Activated T-cell treated with anti-CD3 and anti-CD28 coated beads for 4 hours (primary cell): Measurements from ENCODE around the gene DRICH1.
"Not testable (repeated sequence)": the region's sequence is repeated elsewhere in the genome, so short reads cannot be mapped to it uniquely, and the experiment has no call there.

ENCODE experiments used
- DNase-seq: peaks from one replicate; pipeline ENCODE4 v3.0.0-alpha.2; 2020

The DRICH1 gene, protein sequence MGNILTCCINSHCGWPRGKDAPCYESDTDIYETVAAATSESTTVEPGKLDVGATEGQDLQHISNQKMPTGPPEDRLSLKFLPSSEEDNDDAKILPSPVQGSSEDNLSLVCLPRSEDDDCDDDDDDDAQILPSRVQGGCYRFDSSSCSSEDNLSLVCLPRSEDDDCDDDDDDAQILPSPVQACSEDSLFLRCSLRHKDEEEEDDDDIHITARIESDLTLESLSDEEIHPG

DNA sequence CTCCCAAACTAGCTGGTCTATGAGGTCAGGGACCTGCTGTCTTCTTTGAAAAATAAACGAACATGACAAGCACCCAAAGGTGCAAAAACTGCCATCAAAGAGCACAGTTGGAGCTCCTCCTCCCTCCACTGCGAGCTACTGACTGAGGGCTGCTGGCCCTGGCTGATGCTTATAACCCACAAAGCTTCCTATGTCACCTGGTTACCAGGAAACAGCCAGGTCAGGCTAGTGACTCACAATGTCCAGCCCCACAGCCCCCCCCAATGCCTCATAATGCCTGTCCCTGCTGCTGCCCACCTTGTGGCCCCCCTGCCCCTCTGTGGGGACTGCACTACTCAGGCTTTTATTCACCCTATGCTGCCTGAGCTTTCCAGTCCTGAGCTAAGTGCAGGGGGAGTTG is at the start of gene DRICH1:
DRICH1 (minus strand) TSS at position 144 of the 400 bp plus-strand sequence. CDS start 298 bp downstream, outside the sequence.
- DNase-seq: no peak

DNA sequence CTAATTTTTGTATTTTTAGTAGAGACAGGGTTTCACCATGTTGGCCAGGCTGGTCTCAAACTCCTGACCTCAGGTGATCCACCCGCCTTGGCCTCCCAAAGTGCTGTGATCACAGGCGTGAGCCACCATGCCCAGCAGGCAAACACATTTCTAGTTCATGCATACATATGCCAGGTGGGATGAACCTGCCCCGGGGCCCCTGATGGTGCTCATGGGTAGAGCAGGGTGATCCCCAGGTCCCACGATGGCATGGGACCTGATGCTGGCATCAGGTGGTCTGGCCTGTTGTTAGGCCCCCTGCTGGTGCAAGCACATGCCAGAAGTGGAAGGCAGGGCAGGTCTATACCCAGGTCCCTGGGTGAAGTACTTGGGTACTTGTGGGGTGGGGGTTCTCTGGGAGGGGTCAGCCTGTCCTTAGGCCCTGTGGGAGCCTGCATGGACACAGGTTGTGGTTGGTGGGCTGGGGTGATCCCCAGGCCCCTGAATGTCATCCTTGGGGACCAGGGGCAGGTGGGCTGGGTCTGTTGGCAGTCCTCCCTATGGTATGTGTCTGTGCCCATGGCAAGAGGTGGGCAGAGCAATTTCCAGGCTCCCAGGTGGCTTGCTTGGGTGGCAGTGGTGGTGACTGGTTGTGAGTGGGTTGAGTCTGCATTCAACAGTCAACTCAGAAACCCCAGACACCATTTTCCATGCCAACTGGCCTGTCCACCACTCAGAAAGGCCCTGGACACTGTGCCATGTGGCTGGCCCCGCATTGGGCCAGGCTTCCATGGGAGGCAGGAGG is 49.1 kb upstream of the DRICH1 start:
- DNase-seq: no peak

DNA sequence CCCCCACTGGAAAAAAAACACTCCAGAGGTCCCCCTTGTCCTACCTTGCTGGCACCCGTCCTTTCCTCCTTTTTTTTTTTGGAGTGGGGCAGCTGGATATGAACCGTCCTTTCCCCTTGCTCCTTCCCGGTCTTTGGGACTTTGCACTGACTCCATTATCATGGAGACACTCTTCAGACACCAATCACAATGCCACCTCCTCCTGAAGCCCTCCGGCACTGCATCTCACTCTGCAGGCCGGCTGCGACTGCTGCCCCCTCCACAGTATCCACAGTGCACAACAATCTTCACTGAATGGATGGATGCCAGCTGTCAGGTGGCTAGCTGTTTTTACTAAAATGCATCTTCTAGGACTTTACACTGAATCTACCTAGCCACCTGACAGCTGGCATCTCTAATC is 46.0 kb upstream of the DRICH1 start:
- DNase-seq: no peak

DNA sequence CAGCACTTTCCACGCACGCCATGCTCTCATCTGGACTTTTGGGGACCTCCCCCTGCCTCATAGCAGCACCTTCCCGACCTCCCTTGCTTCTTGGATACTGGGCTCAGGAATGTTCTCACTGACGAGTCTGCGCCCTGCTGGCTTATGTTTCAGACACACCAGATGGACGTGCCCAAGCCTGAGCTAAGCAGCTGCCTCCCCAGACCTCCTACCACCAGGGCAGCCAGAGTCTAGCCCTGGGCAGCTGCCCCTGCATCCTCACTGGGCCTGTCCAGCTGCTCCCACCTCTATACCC is 45.5 kb upstream of the DRICH1 start:
- no peak for DNase-seq

DNA sequence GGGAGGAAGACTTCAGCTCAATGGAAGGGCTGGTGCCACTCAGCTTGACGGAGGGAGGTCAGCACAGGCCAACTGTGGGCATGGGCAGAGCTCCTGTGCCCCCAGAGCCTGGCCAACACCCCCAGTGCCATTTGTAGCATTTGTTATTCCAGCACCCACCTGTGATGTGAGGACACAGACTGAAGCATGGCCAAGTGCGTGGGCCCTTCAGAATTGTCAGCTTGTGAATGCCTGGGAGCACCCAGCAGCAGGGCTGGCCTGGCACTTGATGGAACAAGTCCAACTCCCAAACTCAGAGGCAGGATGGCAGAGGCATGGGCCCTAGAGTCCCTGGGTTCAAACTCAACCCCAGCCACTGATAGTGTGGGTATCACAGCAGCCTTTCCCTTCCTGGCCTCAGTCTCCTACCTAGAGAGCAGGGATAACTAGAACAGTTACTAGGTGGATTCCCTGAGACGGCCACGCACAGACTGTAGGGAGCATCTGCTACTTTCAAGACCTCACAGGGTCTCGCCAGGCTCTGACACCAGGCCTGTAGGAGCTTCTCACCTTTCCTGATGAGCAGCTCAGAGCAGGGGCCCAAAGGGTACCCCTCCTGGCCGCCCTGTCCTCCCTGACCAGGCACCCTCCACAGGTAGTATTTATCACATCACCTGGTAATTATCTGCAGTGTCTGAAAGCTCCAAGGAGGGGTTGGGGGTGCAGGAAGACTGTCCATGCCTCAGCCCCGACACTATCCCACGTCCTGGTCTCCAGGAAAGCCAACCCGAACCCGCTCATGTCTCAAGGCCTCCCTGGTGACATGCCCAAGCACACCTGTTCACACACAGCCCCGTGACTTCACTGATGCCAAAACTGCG is 45.0 kb upstream of the DRICH1 start:
- DNase-seq: not testable (repeated sequence)

DNA sequence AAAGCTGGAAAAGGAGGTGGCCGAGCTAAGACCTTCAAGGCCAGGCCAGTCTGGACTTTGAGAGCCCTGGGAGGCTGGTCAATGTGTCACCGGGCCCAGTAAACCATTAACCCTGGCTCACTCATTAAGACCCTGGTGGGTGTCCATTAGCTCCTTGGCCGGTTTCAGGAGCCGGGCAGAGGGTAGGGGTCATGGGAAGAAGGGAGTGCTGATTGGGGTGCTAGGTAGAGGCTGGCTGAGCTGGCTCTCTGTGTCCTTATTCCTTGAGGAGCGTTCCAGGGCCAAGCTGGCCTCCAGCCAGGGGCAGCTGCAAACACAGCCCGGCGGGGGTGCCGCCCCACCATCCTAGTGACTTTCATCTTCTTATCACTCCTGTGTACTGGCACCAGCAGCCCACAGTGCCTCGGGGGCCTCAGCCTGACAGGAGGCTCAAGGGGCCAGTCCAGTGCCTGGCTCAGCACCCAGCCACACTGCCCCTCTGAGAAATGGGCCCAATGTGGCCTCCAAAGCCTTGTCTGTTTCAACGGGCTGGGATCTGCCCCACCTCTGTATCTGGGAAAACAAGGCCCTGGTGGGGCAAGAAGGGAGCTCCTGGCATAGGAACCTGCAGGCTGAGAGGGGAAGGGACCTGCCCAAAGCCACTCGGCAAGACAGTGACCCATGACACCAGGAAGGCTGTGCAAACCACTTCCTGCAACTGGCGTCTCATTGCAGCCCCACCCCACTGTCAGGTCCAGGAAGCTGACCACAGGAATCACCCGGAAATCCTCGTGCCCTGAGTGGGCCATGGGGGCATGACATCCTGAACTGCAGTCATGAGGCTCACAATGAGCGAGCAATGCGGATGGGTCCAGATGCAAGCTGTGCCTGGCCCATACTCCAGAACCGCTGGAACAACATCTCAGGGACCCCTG is 43.6 kb upstream of the DRICH1 start:
- DNase-seq: no peak

DNA sequence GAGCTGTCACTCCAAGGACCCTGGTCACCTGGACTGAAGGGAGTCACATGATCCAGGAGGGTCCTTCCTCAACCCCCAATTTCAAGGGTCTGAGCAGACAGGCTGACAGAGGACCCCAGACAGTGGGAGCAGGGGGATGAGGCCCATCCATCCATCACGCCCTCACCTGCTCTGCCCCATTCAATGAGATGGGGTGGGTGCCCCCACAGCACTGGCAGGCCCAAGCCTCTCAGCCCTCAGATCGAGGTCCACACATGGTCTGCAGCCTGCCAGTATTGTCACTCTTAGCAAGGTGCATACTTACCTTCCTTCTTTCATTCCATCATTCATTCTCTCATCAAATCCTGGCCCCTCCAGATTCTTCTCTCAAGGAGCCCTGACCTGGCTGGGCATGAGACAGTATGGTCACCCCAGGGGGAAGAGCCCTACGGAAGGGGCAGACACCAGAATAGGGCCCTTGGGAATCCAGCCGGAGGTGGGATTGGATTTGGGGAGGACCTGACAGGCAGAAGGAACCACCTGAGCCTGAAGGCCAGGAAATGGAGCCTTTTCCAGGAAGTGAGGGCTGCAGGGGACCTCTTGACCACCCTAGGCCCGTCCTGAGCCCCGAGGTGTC is 42.9 kb upstream of the DRICH1 start:
- DNase-seq: not testable (repeated sequence)

DNA sequence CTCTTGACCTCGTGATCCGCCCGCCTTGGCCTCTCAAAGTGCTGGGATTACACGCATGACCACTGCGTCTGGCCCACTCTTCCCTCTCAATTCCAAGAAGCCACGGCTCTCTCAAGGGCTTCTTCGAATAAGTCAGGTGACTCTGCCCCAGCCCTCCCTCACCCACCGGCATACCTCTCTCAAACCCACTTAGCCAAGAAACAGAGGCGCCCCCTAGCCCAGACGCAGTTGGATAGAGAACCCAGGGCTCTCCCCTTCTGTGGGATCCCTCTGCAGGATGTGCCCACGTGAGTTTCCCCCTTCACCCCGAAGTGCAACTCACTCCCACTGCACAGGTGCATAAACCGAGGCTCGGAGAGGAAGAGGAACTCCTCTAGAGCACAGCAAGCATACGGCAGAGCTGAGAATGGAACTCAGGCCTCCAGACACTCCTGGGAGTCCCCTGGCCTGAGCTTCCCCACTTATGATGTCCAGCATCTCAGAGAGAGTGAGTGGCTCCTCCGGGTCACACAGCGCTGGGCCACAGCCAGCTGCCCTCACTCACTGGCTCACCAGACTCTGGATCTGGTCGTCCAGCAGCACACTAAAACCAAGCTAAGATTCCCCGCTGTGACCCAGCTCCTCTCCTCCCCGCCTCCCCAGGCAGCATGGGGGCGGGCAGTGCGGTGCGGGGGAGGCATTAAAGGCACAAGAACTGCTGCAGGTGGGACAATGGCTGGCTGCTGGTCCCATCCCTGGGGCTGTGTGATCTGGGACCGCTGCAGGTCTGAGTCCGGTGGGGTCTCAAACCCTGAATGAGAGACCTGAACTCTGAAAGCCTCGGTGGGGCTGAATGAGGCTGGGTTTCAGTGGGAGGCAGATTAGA is 41.9 kb upstream of the DRICH1 start:
- no peak for DNase-seq

DNA sequence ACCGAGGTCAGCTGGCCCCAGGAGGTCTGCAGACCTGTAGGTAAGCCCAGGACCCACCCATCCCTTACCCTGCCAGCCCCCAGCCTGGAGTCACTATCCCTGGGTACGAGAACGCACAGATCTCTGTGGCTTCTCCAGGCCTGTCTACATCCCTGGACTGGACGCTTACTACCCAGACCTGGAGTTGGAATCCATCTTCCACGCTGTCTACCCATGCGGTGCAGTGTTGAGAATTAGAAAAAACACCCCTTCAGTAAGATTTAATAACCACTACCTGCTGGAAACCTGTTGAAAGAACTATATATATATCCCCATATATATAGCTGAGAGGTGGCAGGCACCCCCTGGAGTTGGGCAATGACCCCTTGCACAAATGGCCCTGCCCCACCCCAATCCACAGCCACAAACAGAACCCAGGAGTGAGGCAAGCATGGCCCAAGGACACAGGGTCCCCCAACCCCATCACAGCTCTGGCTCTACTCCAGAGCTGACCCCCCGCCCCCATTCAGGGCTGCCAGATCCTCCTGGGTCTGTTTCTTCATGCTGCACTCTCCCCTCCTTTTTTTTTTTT is 41.0 kb upstream of the DRICH1 start:
- DNase-seq: no peak

DNA sequence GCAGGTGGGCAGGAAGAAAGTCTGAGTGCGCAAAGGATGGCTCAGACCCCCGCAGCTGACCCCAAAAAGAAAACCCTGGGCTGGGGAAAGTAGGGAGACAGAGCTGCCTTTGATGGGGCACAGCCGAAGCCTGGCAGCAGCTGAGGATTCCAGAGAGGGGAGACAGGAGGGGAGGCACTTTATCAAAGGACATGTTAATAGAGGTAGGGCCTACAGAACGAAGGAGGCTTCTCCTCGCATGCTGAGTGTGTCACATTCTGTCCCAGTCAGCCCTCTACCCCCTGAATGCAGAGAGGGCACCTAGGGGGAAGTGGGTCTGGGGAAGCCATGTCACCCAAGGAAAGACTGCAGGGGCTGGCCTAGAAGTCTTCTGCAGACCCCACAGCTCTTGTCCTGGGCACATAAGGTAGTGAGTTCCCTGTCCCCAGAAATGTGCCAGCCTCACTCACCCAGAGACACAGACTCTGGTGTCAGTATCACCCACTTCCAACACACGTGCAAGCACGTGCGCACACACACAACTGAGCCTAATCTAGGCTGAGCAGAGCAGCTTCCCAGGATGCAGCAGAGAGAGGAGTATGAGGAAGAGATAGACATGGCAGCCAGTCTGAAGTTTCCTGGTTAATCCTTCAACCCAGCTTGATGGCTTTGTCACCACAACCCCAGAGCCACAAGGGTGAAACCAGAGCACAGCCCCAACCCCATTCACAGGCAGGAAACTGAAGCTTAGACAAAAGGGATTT is 40.4 kb upstream of the DRICH1 start:
- DNase-seq: not testable (repeated sequence)

DNA sequence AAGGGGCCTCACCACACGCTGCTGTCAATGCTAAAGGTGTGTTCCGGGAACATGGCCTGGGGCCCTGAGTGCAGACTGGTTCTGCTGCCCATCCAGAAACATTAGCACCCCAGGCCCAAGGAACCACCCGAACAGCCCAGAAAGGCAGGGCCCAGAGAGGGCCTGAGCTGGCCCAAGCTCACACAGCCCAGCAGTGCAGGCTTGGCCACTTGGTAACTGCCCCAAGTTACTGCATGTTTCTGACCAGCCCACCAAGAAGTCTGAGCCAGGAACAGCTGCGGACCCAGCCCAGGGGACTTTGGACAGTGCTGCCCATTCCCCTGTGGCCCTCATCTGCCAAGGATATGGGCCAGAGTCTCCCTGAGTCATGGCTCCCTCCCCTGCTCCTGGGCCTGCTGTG is 39.3 kb upstream of the DRICH1 start:
- not testable (repeated sequence) for DNase-seq

DNA sequence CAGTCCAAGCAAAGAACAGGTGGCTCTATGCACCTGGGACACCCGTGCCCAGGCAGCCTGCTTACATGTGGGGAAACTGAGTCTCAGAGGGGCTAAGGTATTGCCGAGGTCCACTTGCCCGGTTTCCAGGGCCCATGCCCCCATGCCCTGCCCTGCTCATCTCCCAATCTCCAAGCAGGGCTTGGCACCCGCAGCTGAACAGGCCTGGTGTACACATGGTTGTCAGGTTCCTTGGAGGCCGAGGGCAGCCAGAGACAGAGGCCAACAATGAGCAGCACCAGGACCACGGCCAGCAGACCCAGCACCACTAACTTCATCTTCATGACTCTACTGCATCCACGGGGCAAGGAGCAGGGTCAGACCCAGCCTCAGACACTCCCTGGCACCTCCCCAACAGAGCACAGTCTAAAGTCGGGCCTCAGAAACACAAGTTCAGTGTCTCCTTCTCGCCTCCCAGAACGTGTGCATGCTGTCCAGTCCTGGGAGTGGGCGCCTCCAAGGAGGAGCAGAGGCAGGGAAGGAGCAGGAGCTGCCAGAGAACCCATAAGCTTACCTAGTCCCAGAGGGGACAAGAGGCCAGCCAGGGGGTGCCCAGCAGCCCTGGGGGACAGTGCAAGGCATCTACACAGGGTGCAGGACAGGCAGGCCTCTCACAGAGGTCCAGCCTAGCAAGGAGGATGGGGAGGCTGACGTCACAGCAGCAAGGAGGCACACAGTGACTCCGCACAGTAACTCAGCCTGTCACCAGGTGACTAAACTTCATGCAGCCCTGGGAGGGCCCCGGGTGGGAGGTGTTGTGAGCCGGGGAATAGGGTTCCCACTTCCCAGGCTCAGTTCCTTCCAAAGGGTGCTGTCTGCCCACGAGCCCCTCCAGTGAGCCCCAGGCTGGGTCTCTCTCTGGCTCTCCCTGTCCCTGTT is 38.5 kb upstream of the DRICH1 start:
- no peak for DNase-seq

DNA sequence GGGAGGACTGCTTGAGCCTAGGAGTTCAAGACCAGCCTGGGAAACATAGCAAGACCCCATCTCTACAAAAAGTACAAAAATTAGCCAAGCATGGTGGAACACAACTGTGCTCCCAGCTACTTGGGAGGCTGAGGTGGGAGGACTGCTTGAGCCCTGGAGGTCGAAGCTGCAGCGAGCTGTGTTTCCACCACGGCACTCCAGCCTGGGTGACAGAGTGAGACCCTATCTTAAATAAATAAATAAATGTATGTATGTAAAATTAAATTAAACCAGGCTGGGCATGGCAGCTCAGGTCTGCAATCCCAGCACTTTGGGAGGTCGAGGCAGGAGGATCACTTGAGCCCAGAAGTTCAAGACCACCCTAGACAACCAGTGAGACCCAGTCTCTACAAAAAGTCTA is 28.3 kb upstream of the DRICH1 start:
- not testable (repeated sequence) for DNase-seq

DNA sequence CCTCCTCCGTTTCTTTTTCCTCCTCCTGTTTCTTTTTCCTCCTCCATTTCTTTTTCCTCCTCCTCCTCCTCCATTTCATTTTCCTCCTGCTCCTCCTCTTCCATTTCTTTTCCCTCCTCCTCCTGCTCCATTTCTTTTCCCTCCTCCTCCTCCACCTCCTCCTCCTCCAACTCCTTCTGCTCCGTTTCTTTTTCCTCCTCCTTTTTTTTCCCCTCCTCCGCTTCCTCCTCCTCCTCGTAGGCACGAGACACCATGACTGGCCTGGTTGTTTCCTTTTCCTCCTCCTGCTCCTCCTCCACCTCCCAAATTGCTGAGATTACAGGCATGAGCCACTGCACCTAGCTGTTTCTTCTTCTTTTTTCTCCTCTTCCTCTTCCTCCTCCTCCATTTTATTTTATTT is 25.6 kb upstream of the DRICH1 start:
- DNase-seq: no peak

DNA sequence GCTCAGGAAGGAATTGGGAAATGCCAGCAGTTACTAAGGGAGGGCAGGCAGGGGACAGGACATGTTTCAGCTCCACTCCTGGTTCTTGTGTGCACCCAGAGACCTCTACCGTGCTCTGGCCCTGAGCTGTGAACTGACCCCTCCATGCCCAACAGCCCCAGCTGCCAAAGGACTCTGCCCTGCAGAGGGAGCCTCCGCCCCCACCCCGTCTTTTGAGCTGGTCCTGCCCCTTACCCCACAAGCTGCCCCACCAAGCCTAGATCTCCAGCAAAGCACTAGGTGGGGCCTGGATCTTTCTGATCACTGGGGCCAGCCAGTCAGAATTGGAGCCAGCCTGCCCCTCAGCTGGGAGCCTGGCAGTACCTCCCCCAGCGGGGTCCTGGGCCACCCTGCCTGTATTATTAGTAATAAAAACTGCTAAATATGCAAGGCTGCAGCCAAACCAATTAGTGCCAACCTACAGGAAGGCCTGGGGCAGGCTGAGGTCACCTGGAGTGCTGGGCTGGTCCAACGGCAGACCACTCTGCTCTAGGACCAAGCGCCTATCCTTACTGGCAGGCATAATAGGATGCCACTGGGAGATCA is 23.9 kb upstream of the DRICH1 start:
- no peak for DNase-seq

DNA sequence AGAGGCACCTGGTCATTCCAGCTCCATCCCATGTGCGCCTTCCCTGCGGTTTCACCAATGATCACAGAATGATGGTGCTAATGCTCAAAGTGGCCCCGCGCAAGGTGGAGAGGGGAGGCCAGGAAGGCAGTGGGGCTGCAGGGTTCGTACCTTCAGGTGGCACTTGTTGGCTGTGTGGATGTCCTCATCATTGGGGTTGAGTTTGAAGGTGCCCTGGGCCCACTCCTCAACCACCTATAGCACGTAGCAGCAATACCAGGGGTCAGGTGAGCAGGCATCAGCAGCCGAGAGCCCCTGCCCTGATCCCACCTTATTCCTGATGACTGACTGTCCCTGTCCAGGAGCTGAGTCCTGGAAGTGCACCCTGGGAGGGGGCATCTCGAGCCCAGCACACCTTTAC is 20.6 kb upstream of the DRICH1 start:
- no peak for DNase-seq

DNA sequence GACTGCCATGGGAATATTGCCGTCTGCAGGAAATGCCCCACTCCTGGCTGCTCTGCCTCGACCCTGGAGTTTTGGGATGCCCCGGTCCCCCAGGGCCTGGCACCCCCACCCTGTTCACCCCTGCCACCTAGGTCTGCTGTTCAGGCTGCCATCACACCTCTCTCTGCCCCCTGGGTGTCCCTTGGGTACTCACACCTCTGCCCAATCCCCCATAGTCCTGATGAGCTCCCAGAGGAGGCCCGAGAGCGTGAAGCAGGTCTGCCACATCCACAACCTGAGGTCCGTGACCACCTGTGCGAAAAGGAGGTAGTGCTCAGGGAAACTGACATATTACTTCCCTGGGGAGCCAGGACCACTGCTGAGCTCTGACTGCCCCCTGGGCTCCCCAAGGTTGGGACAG is 20.2 kb upstream of the DRICH1 start:
- no peak for DNase-seq

DNA sequence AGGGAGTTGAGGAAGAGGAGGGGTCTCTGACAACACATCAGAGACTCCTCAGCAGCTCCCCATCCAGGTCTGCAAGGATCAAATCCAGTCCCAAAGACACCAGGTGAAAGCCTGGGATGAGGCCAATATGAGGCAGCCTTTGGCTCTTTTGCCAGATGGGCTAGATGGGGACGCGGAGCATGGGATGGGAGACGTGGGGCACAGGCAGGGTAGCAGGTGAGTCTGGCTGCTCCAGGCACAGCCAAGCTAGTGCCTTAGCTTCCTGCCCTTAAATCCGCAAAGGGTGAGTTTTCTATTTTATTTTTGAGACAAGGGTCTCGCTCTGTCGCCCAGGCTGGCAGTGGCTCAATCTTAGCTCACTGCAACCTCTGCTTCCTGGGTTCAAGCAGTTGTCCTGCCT is 19.6 kb upstream of the DRICH1 start:
- no peak for DNase-seq

DNA sequence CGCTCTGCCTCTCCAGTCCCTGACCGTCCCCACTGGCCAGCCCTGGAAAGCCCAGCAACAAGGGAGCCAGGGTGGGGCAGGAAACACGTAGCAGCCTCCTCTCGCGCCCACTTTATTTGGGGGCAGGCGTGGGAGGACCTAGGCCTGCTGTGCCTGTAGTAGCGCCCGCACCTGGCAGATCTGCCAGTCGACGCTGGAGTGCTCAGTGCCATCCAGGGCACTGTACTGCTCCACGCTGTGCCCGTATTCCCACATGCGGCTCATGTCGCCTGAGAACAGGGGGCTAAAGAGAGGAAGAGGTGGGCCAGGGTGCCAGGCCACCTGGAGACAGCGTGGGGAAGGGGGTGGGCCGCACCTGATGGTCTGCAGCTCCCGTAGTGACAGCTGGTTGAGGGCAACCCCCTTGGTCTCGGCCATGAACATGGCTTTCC is 17.0 kb upstream of the DRICH1 start:
- DNase-seq: no peak
